HepG2 (cell line): ENCODE measurements around the gene GPN2. TPM values are rescaled to one million over a fixed set of nuclear protein-coding genes. Genes with fewer than 3 reads are reported as not detected.
A peak's percentile ranks its signal among the peaks of the same experiment; 100 is the strongest.

Experiments
- ELF4 ChIP-seq: sonication (generic); formaldehyde crosslinking; IDR thresholded peaks from 2 replicates; pipeline ENCODE4 v1.5.0; 2020; ENCODE audit warnings: missing genetic modification reagents, mild to moderate bottlenecking, moderate library complexity, borderline replicate concordance
- ETV5 ChIP-seq: IDR thresholded peaks from 2 replicates; pipeline ENCODE4 v1.6.1; 2018; ENCODE audit warnings: missing biosample characterization, missing genetic modification reagents, inconsistent platforms, borderline replicate concordance
- HNRNPUL1 ChIP-seq: fragments of 200-400 bp; formaldehyde crosslinking; IDR thresholded peaks from 2 replicates; pipeline ENCODE4 v1.6.1; 2017; ENCODE audit warnings: low read depth, mild to moderate bottlenecking, low read length, moderate library complexity
- MIER3 ChIP-seq: IDR thresholded peaks from 2 replicates; pipeline ENCODE4 v1.6.1; 2016; ENCODE audit warnings: missing compliant biosample characterization, borderline replicate concordance
- ZKSCAN5 ChIP-seq: sonication (generic); formaldehyde crosslinking; IDR thresholded peaks from 2 replicates; pipeline ENCODE4 v1.5.1; 2020; ENCODE audit warnings: mild to moderate bottlenecking, missing genetic modification reagents
- ZNF142 ChIP-seq: sonication (generic); formaldehyde crosslinking; IDR thresholded peaks from 2 replicates; pipeline ENCODE4 v1.4.0; 2020; ENCODE audit warnings: missing genetic modification reagents
- ZNF367 ChIP-seq: sonication (generic); formaldehyde crosslinking; IDR thresholded peaks from 2 replicates; pipeline ENCODE4 v1.4.0; 2020; ENCODE audit warnings: missing genetic modification reagents, borderline replicate concordance
- ZNF407 ChIP-seq: sonication (generic); formaldehyde crosslinking; IDR thresholded peaks from one replicate; pipeline ENCODE4 v1.5.1; 2020; ENCODE audit warnings: mild to moderate bottlenecking, missing genetic modification reagents; ENCODE audit errors: not compliant biosample characterization
- ZXDC ChIP-seq: sonication (generic); formaldehyde crosslinking; IDR thresholded peaks from 2 replicates; pipeline ENCODE4 v1.5.0; 2020; ENCODE audit warnings: mild to moderate bottlenecking, missing genetic modification reagents
- polyA plus RNA-seq, 8 experiments: library from polyadenylated mRNA; depleted of rRNA in 3 of 8; stranded (reverse) in 7 of 8; unstranded in 1 of 8; fragments of >200 nt; fragmentation: Illumina TruSeq in 4 of 8; extraction: Trizol in 4 of 8; gene quantifications; 2 replicates each; pipeline versions ENCODE4 v1.2.1 to v1.2.3, GENCODE V29; 2011 to 2016; ENCODE audit warnings: low read depth in 4 of 8, missing spikeins in 1 of 8, mixed read lengths in 1 of 8; ENCODE audit not compliant: insufficient read depth in 1 of 8
- total RNA-seq, 5 experiments: library from RNA; depleted of rRNA; stranded (reverse); fragments of >200 nt; fragmentation: Illumina TruSeq; extraction: Trizol; gene quantifications; 2 replicates each; pipeline ENCODE4 v1.2.3, GENCODE V29; 2016; ENCODE audit warnings: low read depth in 1 of 5

GPN2 gene
- total and polyA plus RNA-seq, 2 of the 13 experiments (the other 11 are each of a cell fraction or from before 2014, with no cell fraction given) = 19.3 to 38.9 TPM

GRCh38 chr1:26913754-26914619 lies 23.9 kb upstream of the GPN2 start, which contains the start of gene NR0B2 (continued):
- TF ChIP-seq ZXDC (CRISPR knock-in tag) (peak; percentile 73; the same call in 1 of the 2 replicates), ZNF142 (no peak), ELF4 (CRISPR knock-in tag) (no peak), ZNF407 (CRISPR knock-in tag) (peak; percentile 77), MIER3 (CRISPR knock-in tag) (peak; percentile 96), ETV5 (CRISPR knock-in tag) (peak; percentile 98), ZKSCAN5 (CRISPR knock-in tag) (0 out of 2 replicates have a peak, but pooled peaks have one; percentile 76), HNRNPUL1 (no peak), ZNF367 (peak; percentile 45; the same call in 1 of the 2 replicates)
